ENCODE measurements around the gene TRPM3.

- no peak for TF ChIP-seq CTCF (IDR thresholded peaks at IDR 0.05)
- TF ChIP-seq POLR2A (IDR thresholded peaks at IDR 0.05) = no peak
Measured at GRCh38 chr9:70936536-70936935, 184.9 kb downstream of the TRPM3 start.

Data from vagina (tissue), 2 donors.